COLO668 (cell line): ENCODE data around the gene NARF.
A peak's percentile ranks its signal among the peaks of the same experiment; 100 is the strongest.

Experiments
- DNase-seq: peaks from one replicate; lab custom pipeline; 2025; ENCODE audit not compliant: unreplicated experiment; lab: John Stamatoyannopoulos, UW

The NARF gene

GRCh38 chr17:82433560-82434215 is 24.9 kb upstream of the NARF start:
- DNase-seq, result no peak

DNA sequence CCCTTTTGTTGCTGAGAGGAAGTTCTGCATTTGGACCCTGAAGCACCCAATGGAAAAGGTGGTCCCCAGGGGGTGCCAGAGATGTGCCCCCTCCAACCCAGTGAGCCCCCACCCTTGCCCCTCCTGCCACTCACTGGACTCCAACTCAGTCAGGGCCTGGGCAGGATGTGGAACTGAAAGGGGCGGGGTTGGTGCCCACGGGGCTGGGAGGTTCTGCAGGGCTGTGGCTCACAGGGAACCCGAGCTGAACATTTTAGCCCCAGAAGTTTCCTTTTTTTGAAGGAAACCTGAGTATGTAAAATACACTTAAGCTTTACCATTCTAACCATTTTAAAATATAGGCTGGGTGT is 24.4 kb upstream of the NARF start:
- no peak for DNase-seq

DNA sequence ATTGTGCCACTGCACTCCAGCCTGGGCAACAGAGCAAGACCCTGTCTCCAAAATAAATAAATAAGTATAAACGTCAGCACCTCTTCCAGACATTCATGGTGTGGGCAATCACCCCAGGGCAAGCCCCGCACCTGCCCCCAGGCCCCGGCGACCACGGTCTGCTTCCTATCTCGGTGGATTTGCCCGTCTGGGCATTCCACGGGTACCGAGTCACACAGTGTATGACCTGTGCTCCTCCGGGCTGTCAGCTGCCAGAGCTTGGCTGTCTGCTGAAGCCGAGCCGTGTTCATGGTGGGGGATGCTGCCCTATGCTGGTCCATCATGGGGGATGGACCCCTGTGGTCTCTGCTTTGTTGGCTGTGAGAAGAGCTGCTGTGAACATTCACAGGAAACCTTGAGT is 23.4 kb upstream of the NARF start:
- DNase-seq, result no peak

GRCh38 chr17:82435601-82436583 is 22.6 kb upstream of the NARF start:
- no peak for DNase-seq

- no peak for DNase-seq
Observed at GRCh38 chr17:82436601-82437324, 21.8 kb upstream of the NARF start.

DNA sequence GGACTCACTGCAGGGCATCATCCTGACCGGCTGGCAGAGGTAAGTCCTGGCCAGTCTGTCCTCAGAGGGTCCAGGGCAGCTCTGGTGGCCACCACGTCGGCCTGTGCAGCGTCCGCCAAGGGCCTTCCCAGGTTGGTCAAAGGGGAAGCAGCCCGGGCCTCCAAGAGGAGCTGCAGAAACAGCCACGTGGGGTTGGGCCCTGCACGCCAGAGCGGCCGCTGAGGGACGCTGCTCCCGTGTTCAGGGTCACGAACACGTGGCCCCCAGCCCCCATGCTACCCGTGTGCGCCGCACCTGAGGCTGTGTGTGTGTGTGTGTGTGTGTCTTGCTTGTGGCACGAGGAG is 21.2 kb upstream of the NARF start:
- DNase-seq, result no peak

DNA sequence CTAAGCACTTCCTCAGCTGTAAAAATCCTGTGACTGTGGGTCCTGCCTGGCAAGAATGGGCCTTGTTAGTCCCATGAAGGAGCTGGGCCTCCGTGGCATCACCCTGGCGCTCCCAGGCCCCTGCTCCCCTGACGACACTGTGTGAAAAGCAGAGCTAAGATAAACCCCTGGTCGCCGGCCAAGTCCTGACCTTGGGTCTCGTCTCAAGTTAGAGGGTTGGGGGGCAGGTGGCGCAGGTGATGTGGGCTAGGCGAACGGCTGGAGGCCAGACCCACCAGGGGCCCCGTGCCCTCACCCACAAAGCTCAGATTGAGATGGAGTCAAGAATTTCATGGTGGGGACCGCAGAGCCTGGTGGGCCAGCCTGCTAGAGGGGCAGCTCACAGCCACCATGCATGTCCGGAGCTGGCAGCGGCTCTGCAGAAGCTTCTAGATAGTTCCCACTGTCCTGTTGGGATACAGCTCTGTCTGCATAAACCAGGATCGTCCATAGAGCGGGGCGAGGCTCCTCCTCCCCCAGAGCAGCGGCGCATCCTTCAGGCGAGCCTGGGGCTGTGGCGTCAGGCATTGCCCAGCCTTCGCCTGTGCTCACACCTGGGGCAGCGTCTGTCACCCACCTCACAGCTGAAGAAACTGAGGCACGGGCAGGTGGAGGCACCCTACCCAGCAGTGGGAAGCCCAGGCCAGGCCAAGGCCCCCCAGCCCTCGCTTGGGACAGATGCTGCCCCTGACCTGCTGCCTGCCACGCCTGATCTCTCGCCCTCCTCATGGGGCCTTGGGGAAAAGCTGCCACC is 19.9 kb upstream of the NARF start:
- no peak for DNase-seq

- DNase-seq, result no peak
Observed at GRCh38 chr17:82439194-82439828, 19.2 kb upstream of the NARF start.

DNA sequence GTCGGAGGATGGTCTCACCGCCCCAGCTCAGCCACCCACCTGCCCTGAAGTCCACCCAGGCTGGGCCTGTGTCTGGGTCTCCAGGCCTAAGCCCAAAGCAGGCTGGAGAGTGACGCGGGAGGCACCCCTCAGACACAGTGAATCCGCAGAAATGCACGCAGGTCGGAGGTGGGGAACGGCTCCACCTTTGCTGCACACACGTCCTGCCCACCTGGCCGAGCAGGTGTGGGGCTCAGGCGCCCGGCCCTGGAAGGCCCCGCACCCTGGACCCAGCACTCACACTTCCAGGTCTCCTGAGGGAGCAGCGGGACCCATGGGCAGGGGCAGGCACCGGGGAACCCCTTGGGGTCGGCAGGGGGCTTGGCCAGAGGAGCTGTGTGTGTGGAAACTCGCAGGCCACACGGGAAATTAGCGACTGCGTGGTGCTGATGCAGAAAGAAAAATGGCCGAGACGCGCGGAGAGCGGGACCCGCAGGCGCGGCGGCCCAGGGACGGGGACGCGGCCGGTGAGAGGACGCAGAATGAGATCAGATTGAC is 18.6 kb upstream of the NARF start:
- DNase-seq, result no peak

- DNase-seq, result no peak
Observed at GRCh38 chr17:82440469-82440981, 18.0 kb upstream of the NARF start.

GRCh38 chr17:82440991-82441627 is 17.4 kb upstream of the NARF start:
- peak; percentile 51 for DNase-seq

GRCh38 chr17:82441691-82442487 is 16.7 kb upstream of the NARF start:
- DNase-seq, result peak; percentile 16

GRCh38 chr17:82442643-82443464 is 15.7 kb upstream of the NARF start:
- no peak for DNase-seq

DNA sequence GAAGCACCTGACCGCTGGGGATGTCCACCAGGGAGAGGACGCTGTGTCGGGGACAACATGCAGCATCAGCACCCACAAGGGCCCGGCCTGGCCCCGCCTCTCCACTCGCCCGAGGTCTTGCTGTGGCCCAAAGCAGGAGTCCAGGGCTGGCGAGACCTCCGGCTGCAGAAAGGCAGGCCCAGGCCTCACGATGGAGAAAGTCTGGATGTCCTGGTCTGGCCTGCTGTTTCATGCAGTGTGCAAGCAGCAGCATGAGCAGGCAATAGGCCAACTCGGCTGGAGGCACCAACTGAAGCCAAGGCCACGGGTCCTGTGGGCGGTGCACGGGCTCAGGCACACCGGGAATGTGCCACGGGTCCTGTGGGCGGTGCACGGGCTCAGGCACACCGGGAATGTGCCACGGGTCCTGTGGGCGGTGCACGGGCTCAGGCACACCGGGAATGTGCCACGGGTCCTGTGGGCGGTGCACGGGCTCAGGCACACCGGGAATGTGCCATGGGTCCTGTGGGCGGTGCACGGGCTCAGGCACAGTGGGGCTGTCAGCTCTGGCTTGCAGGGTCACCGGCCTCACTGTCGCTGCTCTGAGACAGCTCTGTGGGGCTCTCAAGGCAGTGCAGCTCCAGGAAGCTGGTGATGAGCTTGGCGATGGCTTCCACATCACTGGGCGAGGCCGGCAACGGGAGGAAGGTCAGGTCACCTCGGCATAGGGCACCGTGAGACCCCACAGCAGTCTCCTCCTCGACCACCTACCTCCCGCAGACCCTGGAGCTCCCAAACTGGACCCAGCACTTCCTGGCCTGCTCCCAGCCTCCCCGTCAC is 14.9 kb upstream of the NARF start:
- no peak for DNase-seq

GRCh38 chr17:82444284-82444893 is 14.2 kb upstream of the NARF start:
- DNase-seq, result no peak

DNA sequence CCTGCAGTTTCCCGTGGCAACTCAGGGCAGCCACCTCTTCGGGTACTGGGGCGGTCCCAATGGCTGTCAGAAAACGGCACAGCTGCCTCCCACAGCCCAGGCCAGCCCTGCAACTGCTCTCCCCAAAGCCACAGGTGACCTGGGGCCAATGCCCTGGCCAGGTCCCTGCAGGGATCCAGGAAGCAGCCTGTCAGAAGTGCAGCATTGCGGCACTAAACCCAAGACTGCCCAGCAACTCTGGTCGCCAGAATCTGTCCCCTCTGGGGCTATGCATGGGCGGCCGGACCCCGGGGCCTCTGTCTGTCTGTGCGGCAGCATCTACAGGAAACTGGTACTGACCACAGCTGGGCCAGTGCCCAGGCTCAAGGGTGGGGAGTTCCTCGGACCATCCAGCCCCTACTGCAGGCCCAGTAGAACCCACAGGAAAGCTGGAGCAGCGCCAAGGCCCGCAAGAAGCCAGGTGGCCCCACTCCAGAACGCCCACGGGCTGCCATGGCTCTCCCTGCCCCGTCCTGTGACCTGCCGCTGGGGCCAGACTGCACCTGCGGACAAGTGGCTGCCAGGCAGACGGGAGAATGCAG is 13.5 kb upstream of the NARF start:
- DNase-seq, result no peak
